HK-2 (cell line): ENCODE results near the gene S100Z.
"Not testable (repeated sequence)": the region's sequence is repeated elsewhere in the genome, so short reads cannot be mapped to it uniquely, and the experiment has no call there.

Experiments used
- DNase-seq: peaks from one replicate; pipeline ENCODE4 v3.0.0-alpha.2; 2018; ENCODE audit not compliant: unreplicated experiment

The S100Z gene

GRCh38 chr5:76849419-76850291 is at the start of gene S100Z:
TSS of gene S100Z (plus strand) at chr5:76850014. CDS start at chr5:76875360, 25,346 bp downstream.
- no peak for DNase-seq

DNA sequence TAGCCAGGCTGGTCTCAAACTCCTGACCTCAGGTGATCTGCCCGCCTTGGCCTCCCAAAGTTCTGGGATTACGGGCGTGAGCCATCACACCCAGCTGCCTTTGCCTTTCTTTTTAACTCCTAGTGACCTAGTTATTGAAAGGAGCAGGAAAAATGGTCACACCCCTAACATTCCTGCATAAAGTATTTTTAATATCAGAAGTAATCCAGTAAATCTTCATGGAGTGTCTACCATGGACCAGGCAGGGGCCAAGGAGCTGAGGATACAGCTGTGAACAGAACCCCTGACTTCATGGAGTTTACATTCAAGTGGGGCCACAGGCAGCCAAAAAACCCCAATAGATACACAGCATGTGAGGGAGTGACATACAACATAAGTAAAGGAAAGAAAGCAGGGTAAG is 49.2 kb upstream of the S100Z start:
- no peak for DNase-seq

DNA sequence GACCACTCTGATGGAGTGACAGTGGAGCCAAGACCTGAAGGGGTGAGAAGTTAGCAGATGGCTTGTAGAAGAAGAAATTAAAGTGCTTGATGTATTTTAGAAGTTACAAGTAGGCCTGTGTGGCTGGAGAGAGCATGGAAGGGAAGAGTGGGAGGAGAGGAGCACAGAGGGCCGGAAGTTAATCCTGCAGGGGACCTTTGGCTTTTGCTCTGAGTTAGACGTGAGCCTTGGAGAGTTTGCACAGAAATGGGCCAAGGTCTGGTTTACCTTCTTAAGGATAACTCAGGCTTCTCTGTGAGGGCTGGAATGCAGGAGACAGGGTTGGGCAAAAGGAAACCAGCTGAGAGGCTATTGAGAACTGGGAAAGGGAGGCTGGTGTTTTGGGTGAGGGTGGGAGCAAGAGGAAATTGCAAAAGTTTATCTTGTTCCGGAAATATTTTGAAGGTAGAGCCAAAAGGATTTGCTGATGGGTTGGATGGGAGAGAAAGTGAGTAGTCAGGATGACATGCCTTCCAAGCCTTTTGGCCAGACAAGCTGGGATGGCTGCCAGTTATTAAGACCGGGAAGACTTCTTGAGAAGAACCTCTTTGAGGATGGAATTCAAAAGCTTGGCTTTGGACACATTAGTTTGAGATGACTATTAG is 48.5 kb upstream of the S100Z start:
- DNase-seq = no peak

DNA sequence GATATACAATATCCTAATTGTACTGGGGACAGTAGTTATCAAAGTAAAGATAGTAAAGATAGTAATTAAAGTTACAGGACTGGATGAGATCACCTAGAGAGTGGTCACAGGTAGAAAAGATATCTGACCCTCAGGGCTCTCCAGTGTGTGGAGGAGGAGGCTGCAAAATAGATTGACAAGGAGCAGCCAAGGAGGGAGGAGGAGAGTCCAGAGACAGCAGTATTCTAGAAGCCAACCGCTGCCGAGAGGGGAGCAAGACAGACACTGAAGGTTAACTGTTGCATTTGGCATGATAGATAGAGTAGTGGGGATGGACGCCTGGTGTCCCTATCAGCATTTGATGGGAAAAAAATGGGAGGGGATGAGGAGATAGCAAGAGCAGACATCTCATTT is 48.0 kb upstream of the S100Z start:
- no peak for DNase-seq

- peak; percentile 38 for DNase-seq
Measured at GRCh38 chr5:76804266-76804665, 45.5 kb upstream of the S100Z start.

- peak; percentile 44 for DNase-seq
Measured at GRCh38 chr5:76805821-76806505, 43.9 kb upstream of the S100Z start.

- DNase-seq = no peak
Measured at GRCh38 chr5:76807296-76807695, 42.5 kb upstream of the S100Z start.

GRCh38 chr5:76808141-76808691 is 41.6 kb upstream of the S100Z start:
- DNase-seq = no peak

- no peak for DNase-seq
Measured at GRCh38 chr5:76809141-76809540, 40.7 kb upstream of the S100Z start.

DNA sequence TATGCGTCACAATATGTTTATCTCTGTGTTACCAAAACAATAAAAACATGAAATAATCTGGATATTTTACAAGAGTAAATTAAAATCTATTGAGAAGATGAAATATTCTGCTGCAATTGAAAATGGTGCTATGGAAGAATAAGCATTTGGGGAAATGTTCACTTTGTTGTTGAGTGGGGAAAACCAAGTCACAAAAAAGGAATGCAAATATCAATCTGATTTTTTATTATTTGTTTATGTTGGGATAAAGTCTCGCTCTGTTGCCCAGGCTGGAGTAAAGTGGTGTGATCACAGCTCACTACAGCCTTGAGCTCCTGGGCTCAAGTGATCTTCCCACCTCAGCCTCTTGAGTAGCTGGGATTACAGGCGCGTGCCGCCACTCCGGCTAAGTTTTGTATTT is 39.6 kb upstream of the S100Z start:
- DNase-seq = no peak

DNA sequence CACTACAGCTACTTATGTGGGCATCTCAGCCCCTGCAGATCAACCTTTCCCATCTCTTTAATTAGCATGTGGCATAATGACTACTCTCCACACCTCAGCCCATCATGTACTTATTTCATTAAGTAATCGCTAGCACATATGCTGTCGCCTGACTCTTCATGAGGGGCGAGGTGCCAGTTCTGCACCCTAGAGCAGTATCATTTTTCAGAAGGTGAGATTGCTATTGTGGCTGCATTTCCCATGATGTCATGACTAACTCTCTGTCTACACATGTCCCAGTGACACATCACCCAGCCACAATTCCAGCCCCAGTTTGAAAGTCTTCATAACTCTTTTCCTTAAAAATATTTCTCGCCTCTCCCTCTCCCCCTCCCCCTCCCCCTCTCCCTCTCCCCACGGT is 38.6 kb upstream of the S100Z start:
- DNase-seq = no peak

DNA sequence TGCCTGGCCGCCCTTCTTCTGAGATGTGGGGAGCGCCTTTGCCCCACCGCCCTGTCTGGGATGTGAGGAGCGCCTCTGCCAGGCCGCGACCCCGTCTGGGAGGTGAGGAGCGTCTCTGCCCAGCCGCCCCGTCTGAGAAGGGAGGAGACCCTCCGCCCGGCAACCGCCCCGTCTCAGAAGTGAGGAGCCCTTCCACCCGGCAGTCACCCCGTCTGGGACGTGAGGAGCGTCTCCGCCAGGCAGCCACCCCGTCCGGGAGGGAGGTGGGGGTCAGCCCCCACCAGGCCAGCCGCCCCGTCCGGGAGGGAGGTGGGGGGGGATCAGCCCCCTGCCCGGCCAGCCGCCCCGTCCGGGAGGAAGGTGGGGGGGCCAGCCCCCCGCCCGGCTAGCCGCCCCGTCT is 37.6 kb upstream of the S100Z start:
- not testable (repeated sequence) for DNase-seq

DNA sequence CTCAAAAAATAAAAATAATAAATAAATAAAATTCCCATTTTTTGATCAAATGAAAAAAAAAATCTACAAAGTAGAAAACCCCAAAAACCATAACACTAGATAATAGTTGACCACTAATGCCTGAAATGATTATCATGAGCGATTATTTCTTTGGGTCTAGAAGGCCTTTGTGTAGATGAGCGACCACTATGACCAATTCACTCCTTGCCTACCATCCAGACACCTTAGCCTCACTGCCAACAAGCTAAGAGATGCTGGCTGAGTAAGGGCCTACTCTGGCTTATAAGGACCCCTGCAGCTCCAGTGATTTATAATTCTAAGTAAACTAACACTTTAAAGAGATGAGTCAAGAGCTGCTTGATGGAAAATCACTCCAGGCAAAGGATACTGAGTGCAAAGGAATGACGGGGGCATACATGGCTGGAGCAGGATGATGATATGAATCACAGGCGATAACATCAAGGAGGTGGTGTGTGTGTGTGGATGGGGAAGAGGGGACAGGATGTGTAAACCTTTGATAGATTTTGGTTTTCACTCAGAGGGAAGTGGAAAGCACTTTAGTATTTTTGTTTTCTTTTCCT is 35.7 kb upstream of the S100Z start:
- DNase-seq = peak; percentile 46

GRCh38 chr5:76816110-76816831 is 33.5 kb upstream of the S100Z start:
- no peak for DNase-seq

DNA sequence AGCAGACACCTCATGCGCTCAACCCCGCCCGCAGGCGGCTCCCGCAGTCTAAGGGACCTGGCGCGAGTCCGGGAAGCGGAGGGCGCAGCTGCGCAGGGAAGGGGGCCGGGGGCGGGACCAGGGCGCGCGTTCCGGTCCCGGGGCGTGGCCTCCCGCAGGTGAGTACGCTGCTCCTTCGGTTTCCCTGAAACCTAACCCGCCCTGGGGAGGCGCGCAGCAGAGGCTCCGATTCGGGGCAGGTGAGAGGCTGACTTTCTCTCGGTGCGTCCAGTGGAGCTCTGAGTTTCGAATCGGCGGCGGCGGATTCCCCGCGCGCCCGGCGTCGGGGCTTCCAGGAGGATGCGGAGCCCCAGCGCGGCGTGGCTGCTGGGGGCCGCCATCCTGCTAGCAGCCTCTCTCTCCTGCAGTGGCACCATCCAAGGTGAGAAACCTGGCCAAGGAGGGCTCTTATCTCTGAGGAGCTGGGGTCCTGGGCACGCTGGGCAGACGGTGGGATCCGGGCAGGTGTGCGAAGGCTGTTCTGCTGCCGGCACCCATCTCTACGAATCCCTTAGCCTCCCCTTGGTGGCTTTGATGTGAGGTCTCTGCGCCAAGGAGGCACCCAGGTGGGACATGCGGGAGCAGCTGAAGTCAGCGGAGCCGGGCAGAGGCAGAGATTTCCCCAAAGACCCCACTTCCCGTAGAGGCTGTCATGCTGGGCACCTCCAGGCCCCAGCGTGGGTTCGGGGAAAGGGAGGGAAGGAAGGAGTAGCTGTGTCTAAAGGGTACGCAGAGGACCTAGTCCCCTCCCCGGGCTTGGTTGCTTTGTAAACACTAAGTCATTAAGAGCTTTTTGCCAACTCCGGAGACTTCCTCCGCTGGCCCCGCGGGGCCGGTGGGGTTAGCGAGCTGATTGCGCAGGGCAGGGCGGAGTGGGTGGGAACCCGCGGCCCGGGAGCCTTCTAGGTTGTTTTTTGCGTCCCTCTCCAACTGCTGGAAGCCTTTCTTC is 30.7 kb upstream of the S100Z start, which contains the start of gene F2RL1:
Gene F2RL1, plus strand, starts transcription at position 187 of the 988 bp plus-strand sequence. Its CDS starts 153 bp downstream, at position 340.
- DNase-seq = peak; percentile 87

DNA sequence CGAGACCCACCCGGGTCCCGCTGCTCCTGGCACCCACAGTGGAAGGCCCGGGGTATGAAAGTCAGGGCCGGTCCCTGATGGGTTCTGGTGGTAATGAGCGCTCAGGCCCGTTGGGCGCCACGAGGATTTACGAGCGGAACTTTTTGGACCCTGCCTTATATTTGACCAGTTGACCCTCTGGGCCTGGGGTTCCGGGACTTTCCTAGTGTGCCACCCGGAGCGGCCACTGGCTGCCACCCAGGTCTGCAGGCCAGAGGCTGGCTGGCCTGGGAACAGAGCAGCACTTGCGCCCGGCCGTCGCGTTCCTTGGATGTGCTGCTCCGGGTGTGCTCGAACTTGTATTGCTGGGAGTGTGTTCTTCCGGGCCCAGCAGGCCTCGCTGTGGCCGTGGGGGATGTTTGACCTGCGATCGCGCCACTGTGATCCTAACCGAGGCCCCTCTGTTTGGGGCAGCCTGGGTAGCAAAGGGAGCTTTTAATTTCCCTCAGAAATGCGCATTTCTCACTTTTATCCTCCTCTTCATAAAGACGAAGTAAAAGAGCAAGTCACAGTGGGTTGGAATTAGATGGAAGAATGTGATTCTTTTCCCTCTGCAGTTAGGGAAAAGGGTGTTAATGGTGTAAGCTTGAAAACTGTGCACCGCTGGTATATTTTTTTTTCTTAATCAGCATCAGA is 29.8 kb upstream of the S100Z start:
- no peak for DNase-seq

GRCh38 chr5:76820526-76820890 is 29.3 kb upstream of the S100Z start:
- no peak for DNase-seq

DNA sequence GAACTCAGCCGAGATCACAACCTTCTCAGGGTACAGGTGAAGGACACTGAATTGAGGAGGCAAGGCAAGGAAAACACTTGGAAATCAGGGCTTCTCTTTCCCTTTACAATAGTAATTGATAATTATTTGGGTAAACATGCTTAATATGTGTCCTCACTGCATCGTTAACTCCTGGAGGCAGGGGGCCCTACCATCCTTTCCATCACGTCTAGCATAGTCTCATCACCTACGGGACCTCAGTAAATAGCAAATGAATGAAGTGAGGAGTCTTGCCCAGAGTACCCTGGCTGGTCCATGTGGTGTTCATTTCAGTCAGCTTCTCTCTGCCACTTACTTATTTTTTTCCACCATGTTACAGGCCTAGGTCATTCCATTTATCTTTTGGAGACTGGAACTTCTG is 28.7 kb upstream of the S100Z start:
- no peak for DNase-seq

- not testable (repeated sequence) for DNase-seq
Measured at GRCh38 chr5:76822105-76822731, 27.6 kb upstream of the S100Z start.
